ENCODE measurements around the gene ASAP2.

Gene ASAP2

GRCh38 chr2:9284521-9285297 lies 78.1 kb downstream of the ASAP2 start:
- H3K4me3 ChIP-seq (replicated peaks; ENCODE audit: low read depth, low read length), result no peak overlapping the region
- no peak for TF ChIP-seq CTCF (IDR thresholded peaks at IDR 0.05; ENCODE audit: low read depth, low read length, missing control alignments)
- no peak for DNase-seq (ENCODE audit: extremely low read depth, low read depth)

- H3K4me3 ChIP-seq (replicated peaks; ENCODE audit: low read depth, low read length), result no peak overlapping the region
- no peak for DNase-seq (ENCODE audit: extremely low read depth, low read depth)
Measured at GRCh38 chr2:9285385-9285920, 78.8 kb downstream of the ASAP2 start.

GRCh38 chr2:9285921-9286320 lies 79.3 kb downstream of the ASAP2 start:
- no peak for TF ChIP-seq CTCF (IDR thresholded peaks at IDR 0.05; ENCODE audit: low read depth, low read length, missing control alignments)
- no peak for DNase-seq (ENCODE audit: extremely low read depth, low read depth)
- H3K4me3 ChIP-seq (replicated peaks; ENCODE audit: low read depth, low read length), result no peak overlapping the region

More at GRCh38 chr2:9285385-9285920, 78.8 kb downstream of the ASAP2 start:
- no peak for TF ChIP-seq CTCF (IDR thresholded peaks at IDR 0.05; ENCODE audit: low read depth, low read length, missing control alignments)

- DNase-seq (ENCODE audit: extremely low read depth, low read depth), result no peak
- no peak for TF ChIP-seq CTCF (IDR thresholded peaks at IDR 0.05; ENCODE audit: low read depth, low read length, missing control alignments)
- H3K4me3 ChIP-seq (replicated peaks; ENCODE audit: low read depth, low read length), result no peak overlapping the region
Measured at GRCh38 chr2:9286554-9287399, 80.2 kb downstream of the ASAP2 start.

- no peak overlapping the region for H3K4me3 ChIP-seq (replicated peaks; ENCODE audit: low read depth, low read length)
Measured at GRCh38 chr2:9287400-9288045, 80.9 kb downstream of the ASAP2 start.

More at GRCh38 chr2:9287400-9288045, 80.9 kb downstream of the ASAP2 start:
- DNase-seq (ENCODE audit: extremely low read depth, low read depth), result peak; percentile 91
- no peak for TF ChIP-seq CTCF (IDR thresholded peaks at IDR 0.05; ENCODE audit: low read depth, low read length, missing control alignments)

Data from HFF-Myc (cell line).